Testis (tissue), 2 donors: ENCODE measurements around the gene ERC2.

Experiments used
- POLR2A ChIP-seq: fragments of 450-650 bp; IDR thresholded peaks from one replicate; pipeline ENCODE4 v1.6.1; 2017; ENCODE audit warnings: antibody characterized with exemption, mild to moderate bottlenecking, moderate library complexity
- TF ChIP-seq, protein P1 (sequence below), 3 experiments: fragments of 450-650 bp in 2 of 3; fragments of 200-600 bp in 1 of 3; sonication (generic) in 1 of 3; IDR thresholded peaks; one replicate each; pipeline ENCODE4 v1.5.1; 2016 to 2019; ENCODE audit warnings: antibody characterized with exemption in 3 of 3, mild to moderate bottlenecking in 2 of 3, moderate library complexity in 1 of 3

GRCh38 chr3:56453011-56453410, 15.3 kb downstream of the ERC2 start:
- TF ChIP-seq, protein P1, sequence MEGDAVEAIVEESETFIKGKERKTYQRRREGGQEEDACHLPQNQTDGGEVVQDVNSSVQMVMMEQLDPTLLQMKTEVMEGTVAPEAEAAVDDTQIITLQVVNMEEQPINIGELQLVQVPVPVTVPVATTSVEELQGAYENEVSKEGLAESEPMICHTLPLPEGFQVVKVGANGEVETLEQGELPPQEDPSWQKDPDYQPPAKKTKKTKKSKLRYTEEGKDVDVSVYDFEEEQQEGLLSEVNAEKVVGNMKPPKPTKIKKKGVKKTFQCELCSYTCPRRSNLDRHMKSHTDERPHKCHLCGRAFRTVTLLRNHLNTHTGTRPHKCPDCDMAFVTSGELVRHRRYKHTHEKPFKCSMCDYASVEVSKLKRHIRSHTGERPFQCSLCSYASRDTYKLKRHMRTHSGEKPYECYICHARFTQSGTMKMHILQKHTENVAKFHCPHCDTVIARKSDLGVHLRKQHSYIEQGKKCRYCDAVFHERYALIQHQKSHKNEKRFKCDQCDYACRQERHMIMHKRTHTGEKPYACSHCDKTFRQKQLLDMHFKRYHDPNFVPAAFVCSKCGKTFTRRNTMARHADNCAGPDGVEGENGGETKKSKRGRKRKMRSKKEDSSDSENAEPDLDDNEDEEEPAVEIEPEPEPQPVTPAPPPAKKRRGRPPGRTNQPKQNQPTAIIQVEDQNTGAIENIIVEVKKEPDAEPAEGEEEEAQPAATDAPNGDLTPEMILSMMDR (IDR thresholded peaks at IDR 0.05) = no peak
- no peak for TF ChIP-seq POLR2A
